PFSK-1 (cell line): ENCODE measurements around the gene GKAP1.

Experiments used
- FOXP2 ChIP-seq: optimal IDR thresholded peaks from 2 replicates; pipeline ENCODE3; 2011; ENCODE audit warnings: borderline replicate concordance, control low read depth, inconsistent platforms; ENCODE audit not compliant: insufficient read depth; ENCODE audit errors: extremely low read length, extremely low read depth
- POLR2AphosphoS5 ChIP-seq: IDR thresholded peaks from 2 replicates; pipeline ENCODE4 v1.6.1; 2012; ENCODE audit warnings: low read depth, mild to moderate bottlenecking, control low read depth, low read length, moderate library complexity
- SIN3A ChIP-seq: IDR thresholded peaks from 2 replicates; pipeline ENCODE4 v1.6.1; 2012; ENCODE audit warnings: mild to moderate bottlenecking, low read length, moderate library complexity, borderline replicate concordance; ENCODE audit not compliant: insufficient read depth
- TAF1 ChIP-seq: IDR thresholded peaks from 2 replicates; pipeline ENCODE4 v1.6.1; 2012; ENCODE audit warnings: low read length, control low read depth, borderline replicate concordance; ENCODE audit not compliant: insufficient read depth
- TF ChIP-seq, protein P1 (sequence below), 2 experiments: IDR thresholded peaks; 2 replicates each; pipeline versions ENCODE4 v1.6.1 to v1.8.0; 2011 to 2012; ENCODE audit warnings: low read depth in 2 of 2, low read length in 2 of 2, control low read depth in 1 of 2, inconsistent platforms in 1 of 2, mild to moderate bottlenecking in 1 of 2, moderate library complexity in 1 of 2; ENCODE audit not compliant: insufficient read depth in 1 of 2

GKAP1 gene

DNA sequence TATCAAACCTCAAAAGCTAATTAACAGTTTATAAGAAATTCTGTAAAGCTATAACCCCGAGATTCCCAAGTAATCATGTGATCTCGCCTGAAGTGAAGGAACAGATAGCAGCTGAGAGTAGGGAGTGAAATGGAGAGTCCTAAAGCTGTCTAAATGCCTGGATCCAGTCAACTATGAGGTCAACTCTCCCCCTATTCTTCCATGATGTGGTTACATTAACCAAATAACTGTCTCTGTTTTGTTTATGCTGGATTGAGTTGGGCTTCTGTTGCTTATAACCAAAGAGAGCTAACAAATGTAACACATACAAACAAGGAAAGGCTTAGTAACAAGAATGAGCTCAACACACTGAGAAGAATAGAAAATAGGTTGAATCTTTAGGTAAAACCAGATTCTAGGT lies 41.6 kb downstream of the GKAP1 start:
- TF ChIP-seq FOXP2: no peak
- TF ChIP-seq TAF1: no peak
- no peak for TF ChIP-seq POLR2AphosphoS5
- TF ChIP-seq, protein P1, sequence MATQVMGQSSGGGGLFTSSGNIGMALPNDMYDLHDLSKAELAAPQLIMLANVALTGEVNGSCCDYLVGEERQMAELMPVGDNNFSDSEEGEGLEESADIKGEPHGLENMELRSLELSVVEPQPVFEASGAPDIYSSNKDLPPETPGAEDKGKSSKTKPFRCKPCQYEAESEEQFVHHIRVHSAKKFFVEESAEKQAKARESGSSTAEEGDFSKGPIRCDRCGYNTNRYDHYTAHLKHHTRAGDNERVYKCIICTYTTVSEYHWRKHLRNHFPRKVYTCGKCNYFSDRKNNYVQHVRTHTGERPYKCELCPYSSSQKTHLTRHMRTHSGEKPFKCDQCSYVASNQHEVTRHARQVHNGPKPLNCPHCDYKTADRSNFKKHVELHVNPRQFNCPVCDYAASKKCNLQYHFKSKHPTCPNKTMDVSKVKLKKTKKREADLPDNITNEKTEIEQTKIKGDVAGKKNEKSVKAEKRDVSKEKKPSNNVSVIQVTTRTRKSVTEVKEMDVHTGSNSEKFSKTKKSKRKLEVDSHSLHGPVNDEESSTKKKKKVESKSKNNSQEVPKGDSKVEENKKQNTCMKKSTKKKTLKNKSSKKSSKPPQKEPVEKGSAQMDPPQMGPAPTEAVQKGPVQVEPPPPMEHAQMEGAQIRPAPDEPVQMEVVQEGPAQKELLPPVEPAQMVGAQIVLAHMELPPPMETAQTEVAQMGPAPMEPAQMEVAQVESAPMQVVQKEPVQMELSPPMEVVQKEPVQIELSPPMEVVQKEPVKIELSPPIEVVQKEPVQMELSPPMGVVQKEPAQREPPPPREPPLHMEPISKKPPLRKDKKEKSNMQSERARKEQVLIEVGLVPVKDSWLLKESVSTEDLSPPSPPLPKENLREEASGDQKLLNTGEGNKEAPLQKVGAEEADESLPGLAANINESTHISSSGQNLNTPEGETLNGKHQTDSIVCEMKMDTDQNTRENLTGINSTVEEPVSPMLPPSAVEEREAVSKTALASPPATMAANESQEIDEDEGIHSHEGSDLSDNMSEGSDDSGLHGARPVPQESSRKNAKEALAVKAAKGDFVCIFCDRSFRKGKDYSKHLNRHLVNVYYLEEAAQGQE (IDR thresholded peaks at IDR 0.05; ENCODE audit: insufficient read depth in 1 of 2, low read depth in 2 of 2, low read length in 2 of 2): no peak
- TF ChIP-seq SIN3A: no peak

DNA sequence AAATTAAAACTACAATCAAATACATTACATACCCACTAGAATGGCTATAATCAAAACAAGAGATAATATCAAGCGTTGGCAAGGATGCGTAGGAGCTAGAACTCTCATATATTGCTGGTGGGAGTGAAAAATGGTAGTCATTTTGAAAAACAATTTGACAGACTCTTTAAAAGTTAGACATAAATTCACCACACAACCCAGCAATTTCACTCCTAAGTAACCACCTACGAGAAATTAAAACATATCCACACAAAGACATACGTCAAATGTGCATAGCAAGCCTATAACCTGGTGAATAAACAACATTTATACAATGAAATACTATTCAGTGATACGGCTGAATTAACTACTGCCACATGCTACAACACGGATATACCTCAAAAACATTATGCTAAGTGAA lies 44.7 kb downstream of the GKAP1 start:
- TF ChIP-seq POLR2AphosphoS5 (no peak), SIN3A (no peak), TAF1 (no peak), FOXP2 (no peak)
- TF ChIP-seq, protein P1 (IDR thresholded peaks at IDR 0.05; ENCODE audit: insufficient read depth in 1 of 2, low read depth in 2 of 2, low read length in 2 of 2): no peak

DNA sequence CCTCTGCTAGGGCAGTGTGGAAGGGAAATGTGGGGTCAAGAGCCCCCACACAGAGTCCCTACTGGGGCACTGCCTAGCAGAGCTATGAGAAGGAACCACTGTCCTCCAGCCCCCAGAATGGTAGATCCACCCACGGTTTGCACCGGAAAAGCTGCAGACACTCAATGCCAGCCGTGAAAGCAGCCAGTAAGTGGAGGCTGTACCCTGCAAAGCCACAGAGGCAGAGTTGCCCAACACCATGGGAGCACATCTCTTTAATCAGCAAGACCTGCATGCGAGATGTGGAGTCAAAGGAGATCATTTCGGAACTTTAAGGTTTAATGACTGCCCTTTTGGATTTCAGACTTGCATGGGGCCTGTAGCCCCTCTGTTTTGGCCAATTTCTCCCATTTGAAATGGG lies 52.2 kb downstream of the GKAP1 start:
- no peak for TF ChIP-seq TAF1
- TF ChIP-seq, protein P1 (IDR thresholded peaks at IDR 0.05; ENCODE audit: insufficient read depth in 1 of 2, low read depth in 2 of 2, low read length in 2 of 2): no peak
- TF ChIP-seq SIN3A: no peak
- TF ChIP-seq POLR2AphosphoS5: no peak
- no peak for TF ChIP-seq FOXP2

DNA sequence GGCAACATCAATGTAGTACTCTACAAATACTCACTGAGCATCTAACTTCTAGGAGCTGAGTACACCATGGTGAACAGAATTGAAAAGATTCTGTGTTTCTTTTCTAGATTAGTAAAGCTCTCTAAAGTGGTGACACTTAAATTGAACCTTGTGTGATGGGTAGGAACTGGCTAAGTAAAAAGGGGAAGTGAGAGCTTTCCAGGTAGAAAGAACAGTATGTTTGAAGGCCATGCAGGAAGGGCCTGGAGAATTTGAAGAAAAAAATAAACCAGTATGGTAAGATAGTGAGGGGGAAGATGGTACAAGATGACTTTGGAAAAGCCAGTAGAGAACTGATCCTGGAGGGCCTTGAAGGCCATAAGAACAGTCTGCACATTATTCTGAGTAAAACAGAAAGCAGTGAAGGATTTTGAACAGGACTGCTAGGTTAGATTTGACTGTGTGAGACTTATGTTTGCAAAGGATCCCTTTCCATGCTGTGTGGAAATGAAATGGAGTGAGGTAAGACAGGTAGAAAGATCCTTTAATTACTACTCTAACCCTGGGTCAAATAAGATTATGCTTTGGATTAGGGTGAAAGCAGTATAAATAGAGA lies 63.1 kb downstream of the GKAP1 start:
- TF ChIP-seq TAF1: no peak
- TF ChIP-seq, protein P1 (IDR thresholded peaks at IDR 0.05; ENCODE audit: insufficient read depth in 1 of 2, low read depth in 2 of 2, low read length in 2 of 2): no peak
- TF ChIP-seq FOXP2: no peak
- TF ChIP-seq POLR2AphosphoS5: no peak
- no peak for TF ChIP-seq SIN3A

DNA sequence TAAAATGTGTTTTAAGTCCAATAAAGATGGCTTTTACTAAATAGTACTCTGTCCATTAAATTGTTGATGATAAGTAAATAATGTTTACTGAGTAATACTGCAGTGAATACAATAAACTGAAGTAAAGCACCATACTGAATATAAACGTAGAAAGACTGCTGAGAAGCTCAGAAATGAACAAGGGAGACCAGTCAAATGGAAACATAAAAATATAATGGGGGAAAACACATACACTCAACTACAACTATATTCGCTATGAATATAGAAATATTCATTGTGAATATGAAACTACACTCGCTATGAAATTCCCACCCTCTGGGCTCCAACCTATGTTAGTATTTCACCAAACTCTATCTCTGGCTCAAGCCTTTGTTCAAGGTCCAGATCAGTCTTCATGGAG lies 67.9 kb downstream of the GKAP1 start:
- TF ChIP-seq TAF1 (no peak), SIN3A (no peak)

DNA sequence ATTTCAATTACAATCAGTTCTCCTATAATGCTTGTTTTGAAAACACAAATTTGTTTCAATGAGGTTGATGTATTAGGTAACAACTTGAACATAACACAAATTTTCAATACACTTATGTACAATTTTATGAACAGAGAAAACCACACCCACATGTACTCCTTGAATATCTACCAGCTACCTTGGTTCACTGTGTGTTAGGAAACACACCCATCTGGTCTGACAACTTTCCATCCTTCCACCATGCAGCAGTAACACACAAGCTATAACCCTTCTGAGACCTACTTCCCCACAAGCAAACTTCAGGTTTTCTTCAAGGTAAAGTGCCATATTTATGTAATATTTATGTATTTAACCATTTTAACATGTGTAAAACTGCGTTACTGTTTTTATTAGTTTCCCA lies 73.4 kb downstream of the GKAP1 start:
- TF ChIP-seq, protein P1 (IDR thresholded peaks at IDR 0.05; ENCODE audit: insufficient read depth in 1 of 2, low read depth in 2 of 2, low read length in 2 of 2): no peak
